ENCODE measurements around the gene LMAN1L.

DNA sequence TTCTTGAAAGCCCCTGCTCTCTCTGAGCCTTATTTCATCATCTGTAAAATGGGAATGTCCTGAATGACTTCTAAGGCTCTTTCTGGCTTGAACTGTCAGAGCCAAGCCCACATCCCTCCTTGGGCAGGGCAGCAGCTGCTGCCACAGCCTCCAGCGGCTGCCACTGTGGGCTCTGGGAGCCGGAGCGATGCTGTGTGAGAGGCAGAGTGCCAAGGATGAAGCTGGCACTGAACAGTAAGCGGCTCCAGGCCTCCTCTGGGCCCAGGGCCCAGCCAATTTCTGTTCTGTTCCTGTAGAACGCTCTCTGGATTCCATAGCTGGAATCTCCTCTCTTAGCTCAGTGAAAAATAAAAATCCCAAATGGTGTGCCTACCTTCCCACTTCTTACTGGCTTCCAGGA lies 18.2 kb downstream of the LMAN1L start:
- TF ChIP-seq POLR2AphosphoS5 (IDR thresholded peaks at IDR 0.05; ENCODE audit: low read depth, low read length), result no peak
- TF ChIP-seq POLR2A (IDR thresholded peaks at IDR 0.05; ENCODE audit: low read depth, low read length), result no peak

Measured in GM12891 (cell line).